AG20443 (cell line): ENCODE data around the gene STPG2.

Experiments
- DNase-seq: peaks from one replicate; pipeline ENCODE4 v3.0.0; 2012; ENCODE audit warnings: low spot score, mixed read lengths

The STPG2 gene

DNA sequence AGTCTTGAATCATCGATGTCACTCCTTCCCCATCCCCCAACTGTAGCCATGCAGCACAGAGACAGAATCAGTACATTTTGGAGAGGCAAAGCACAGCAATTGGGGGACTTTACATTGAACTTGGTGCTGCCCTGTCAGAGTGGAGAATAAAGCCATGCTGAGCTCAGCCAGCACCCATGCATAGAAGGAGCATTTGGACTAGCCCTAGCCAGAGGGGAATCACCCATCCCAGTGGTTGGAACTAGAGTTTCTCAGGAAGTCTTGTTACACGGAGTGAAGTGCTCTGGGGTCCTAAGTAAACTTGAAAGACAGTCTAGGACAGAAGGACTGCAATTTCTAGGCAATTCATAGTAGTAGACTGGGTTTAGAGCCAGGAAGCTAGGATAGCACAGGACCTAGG, 49.6 kb downstream of the STPG2 start:
- no peak for DNase-seq

DNA sequence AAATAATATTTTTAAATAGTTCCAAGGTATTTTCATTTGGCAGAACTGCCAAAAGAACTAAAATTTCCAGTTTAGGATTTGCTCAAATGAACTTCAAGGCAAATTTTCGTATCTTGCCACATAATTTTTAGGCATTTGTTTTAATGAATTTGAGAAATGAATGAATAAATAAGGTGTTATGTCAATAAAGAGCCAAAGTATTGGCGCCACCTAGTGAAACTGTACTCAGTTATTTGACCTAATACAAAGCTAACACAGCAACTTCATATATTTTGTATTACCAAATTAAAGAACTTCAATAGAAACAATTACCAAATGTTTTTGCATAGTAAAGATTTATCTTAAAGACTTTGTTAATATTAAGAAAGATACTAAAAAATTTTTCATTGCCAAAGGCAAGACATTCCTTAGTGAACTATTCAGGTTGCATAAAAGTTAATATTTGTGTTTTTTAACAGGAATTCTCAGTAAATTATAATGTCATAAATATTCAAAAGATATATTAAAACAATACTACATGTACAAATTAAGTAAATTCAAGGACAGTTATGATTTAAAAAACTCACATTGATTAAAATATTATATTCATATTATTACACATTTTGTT, 50.3 kb downstream of the STPG2 start:
- peak; percentile 6 for DNase-seq

DNA sequence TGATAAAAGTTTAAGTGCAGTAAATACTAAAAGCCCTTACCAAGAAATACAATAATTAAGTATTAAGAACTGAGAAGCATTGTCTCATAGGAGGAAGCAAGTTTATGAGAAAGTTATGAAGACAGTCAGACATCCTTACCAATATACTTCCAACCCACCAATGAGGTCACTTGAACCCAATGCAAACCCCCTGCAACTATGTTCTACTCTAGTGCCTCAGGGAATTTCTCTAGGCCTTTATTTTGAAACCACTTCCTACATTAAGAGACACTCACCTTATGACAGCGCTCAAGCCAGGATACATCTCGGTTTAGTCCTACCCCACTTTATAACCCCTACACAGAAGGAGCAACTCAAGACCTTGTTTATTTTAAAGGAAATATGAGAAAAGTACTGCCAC, 61.3 kb downstream of the STPG2 start:
- no peak for DNase-seq

DNA sequence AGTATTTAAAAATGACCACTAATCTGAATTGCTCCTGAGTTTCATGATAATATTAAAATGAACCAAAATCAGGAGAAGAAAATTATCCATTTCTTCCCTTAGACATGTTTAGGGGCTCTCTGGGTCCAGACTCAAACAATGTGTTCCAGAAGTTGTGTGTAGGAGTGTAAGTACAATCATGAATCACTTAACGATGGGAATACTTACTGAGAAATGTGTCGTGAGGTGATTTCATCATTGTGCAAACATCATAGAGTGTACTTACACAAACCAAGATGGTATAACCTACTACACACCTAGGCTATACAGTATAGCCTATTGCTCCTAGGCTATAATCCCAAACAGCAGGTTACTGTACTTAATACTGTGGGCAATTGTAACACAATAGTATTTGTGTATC, 74.8 kb downstream of the STPG2 start:
- no peak for DNase-seq

DNA sequence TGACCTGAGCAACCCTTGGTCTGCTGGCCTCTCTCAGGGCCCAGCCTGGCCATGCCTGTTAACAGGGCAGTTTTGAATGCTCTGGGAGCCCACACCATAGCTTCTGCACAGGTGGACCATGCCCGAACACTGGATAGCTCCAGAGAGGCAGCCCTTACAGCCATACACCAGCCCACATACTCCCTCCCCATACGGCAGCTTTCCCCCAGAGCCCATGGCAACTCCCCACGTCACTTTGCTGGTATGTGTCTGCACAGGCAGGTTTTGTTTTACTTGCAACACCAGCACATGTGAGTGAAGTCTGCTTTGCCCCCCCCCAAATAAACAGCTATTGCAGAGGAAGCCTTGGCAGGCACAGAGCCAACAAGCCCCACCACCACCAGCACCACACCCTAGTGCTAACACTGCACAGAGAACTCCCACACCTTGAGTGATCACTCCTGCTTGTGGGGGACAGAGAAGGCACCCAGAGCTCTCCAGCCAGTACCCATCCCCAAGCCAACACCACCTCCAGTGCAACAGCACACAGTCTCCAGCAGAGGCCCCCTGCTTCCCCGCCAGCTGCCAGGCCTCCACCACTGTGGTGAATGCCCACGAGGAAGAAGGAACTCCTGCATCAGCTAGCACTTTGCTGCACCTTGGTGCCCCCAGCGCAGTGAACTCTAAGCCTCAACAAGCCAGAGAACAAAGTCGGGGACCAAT, 87.3 kb downstream of the STPG2 start:
- no peak for DNase-seq

DNA sequence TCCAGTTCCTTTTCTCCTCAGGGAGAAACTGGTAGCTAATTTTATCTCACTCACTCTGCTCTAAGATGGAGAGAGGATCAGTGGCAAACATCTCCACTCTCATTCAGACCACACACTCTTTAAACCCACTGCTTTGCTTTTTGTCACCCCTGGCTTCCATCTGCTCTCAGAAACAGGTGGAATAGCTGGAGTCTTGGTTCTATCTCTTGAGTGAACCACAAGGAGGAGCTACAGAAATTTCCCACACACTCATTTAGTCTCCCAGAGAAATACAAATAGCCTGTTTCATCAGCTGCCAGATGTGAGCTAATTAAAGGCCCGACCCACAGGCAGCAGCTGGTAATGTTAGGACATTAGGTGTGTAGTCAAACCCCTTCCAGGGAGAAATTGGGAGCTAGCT, 96.6 kb downstream of the STPG2 start:
- DNase-seq = no peak

DNA sequence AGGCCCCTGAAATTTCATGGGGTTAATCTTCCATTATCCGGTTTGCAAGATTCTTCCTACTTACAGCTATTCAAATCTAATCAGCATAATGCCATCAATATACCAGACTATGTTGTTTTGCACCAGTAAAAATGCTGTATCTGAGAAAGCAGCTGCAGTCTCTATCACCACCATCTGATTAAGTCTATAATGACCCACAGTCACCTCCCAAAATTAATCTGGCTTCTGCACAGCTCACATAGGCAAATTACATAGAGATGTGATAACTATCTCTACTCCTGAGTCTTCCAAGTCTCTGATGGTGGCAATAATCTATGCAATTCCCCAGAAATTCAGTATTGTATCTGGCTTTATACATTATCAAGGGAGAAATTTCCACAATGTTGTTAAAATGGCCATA, 113.2 kb downstream of the STPG2 start:
- no peak for DNase-seq

DNA sequence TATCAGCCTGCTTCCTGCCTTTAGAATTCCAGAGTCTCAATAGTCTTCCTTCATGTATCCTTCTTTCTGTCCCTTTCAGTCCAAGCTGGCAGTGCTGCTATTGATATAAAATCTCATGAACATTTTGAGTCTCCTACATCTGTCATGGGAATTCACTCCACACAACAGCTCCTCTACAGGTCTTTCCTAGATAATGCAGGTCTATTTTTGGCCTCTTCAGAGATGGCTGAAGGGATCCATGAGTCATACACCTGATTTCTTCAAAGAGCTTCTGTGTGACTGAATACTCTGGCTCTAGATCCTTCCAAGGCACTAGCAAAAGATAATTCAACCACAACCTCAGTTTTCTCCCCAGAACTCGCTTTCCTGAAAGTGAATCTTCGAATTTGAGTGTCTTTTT, 115.4 kb downstream of the STPG2 start:
- DNase-seq = no peak

DNA sequence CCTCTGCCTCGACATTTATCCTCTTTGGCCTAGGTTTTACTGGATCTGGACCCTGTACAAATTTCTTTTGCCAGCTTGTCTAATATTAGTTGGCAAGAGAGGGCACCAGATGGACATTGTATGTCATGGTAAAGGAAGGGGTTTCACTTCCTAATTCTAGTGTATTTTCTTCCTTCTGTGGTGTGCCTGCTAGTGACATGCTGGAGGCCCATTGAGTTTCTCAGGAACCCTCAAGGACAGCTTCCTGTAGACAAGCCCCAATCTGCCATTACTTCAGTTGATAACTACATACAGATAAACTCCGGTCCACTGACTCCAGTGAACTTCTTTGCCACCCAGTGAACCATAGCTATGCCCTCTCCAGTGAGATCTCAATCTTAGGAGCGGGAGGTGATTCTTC, 116.9 kb downstream of the STPG2 start:
- DNase-seq = no peak

DNA sequence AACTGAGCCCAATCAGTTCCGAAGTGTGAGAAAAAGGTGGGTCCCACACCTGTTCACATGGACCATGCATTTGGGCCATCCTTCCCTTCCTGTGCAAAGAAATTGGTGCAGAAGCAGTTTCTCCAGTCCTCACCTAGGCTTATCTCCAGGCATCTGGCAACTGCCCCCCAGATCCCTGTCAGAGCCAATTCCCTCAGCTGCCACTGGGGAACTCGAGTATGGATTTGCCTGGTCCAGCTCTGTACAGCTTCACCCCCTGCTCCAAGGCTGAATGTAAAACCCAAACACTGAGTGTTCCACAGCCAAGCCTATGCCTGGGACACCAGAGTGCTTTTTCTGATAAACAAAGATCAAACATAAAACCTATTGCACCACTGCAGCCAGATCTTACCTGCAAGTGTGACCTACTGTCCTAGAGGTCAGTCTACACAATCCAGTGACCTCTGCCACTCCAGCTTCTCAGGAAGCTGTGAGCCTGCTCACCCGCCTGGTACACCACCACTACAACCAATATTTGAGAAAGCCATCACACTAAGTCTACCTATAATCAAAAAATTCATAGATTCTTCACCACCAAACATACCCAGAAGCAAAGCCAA, 136.4 kb downstream of the STPG2 start:
- no peak for DNase-seq

DNA sequence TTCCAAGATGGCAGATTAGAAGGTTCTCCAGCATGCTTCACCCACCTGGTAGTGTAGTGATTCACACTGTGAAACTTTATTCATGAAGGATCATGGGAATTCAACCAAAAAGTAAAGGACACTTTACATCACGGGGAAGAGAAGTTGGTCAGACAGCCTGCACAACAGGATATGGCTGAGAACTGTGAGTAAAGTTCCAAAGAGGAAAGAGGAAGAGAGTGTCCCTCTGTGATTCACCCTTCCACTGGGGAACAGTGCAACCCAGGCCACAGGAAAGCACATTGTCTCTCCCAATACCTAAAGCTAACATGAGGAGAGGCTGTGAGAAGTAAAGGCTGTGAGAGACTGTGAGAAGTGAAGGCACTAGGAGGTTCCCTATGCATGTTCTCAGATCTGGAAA, 137.2 kb downstream of the STPG2 start:
- DNase-seq = no peak

DNA sequence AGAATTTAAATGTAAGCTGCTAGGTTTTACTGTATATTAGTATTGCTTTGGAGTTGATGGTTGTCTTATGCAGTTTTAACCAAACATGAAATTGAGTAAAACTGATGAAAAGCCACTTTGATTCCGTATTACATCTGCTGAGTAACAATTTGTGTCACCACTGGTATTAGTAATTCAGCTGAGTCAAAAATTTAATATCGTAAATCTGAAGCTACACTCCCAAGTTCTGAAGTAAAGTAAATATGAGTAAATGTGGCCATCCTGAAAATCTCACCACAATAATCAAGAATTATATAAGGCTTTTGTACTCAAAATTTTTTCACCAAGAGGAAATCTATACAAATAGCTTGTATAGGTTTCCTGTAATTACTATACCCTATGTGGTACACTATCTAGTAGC, 142.3 kb downstream of the STPG2 start:
- no peak for DNase-seq

DNA sequence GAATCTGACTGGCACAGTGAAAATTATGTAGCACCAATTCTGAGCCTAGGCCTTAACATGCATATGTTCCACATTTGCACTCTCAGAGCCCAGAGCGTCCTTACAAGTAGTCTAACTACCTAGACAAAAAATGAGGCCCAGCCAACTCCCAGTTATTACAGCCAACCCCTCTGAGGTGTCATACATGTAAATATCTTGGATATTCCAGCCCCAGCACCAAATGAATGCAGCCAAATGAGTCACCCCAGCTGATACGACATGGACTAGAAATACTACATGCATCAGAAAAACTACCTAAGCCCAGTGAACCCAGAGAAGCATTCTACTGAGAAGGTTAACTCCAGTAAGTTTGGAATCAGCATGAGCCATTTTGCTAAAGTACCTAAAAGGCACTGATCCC, 145.1 kb downstream of the STPG2 start:
- DNase-seq = no peak

DNA sequence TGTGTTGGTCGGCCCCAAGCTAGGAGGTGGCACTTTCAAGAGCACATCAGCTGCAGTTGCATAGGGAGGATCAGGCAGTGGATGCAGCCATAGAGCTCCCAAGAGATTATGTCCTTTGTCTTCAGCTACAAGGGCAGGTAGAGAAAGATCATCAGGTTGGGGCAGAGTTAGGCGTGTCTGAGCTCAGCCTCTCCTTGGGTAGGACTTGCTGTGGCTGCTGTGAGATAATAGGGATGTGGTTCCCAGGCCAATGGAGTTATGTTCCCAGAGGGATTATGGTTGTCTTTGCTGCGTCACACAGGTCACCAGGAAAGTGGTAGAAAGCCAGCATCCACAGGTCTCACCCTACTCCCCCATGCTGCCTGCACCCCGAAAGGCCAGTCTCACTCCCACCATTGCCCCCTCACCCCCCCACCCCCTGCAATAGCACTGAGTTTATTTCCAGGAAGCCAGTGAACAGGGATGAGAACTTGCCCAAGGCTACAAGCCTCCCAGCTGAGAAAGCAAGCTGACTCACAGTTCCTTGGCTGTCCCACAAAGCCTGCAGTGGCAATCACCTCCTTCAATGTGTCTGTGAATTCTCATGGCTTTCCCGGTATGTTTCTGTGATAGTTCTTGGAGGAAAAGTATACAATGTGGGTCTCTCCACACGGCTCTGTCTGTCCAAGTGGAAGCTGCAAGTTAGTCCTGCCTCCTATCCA, 148.4 kb downstream of the STPG2 start:
- no peak for DNase-seq

DNA sequence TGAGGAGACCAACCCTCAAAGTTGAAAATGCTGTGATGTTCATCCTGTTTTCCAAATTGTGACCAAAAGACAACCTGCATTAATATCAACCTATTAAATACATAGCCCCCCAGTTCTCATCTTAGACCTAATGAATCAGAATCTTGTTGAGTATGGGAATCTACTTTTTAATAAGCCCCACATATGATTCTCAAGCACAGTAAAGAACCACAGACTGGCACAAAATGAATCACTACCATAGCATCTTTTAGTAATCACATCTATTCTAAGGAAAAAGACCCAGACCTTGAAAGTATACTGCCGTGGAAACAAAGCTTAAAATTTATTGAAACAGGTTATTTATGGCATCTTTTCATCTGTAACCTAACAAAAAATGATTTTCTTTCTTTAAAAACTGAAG, 152.9 kb downstream of the STPG2 start:
- no peak for DNase-seq

DNA sequence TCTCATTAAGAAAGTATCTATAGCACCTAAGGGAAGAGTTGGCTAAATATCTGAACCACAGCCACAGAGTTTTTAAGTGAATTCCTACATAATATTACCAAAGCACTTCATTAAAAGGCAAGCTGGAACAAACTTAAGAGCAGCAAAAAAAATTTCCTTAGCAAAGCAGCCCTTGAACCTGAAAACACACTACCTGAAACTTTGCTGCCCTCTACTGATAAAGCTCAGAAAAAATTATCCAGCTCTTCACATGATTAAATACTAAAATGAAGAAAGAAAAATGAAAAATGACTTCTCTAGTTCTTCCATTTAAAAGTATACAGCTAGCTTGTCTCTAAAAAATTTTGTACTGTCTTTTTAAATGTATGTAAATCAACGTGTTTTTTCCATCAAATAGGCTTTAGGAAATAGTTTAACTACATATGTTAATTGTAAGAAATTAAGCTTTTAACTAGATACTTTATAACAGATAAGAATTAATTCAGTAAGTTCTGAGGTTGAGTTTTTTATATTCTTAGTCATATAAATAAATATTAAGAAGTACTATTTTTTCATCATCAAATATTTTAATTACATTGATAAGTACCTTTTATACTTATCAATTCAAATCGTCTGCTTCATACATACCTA, 156.1 kb downstream of the STPG2 start:
- DNase-seq = no peak

DNA sequence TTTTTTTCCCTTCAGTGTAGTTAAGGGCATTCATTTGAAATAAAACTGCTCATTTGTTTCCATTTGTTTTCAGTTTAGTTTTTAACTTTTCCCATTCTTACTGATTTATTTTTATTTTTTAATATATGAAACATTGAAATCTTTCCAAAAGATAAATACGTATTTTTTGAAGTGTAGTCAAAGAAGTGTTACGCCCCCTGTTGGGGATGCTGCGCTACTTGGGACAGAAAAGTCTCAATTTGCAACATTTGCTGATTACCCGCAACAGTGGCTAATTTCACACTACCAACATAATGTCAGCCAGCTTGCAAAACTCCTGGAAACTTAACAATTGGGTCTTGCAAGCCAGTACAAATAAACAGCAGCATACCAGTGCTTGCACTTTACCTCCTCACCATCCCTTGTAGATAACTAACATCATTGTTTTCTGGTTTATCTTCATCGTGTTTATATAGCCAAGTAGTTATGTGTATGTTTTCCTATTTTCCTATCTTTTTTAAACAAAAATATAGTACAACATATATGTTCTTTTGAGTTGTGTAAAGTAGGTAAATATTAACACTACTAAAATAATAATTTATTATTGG, 158.6 kb downstream of the STPG2 start:
- DNase-seq = no peak

DNA sequence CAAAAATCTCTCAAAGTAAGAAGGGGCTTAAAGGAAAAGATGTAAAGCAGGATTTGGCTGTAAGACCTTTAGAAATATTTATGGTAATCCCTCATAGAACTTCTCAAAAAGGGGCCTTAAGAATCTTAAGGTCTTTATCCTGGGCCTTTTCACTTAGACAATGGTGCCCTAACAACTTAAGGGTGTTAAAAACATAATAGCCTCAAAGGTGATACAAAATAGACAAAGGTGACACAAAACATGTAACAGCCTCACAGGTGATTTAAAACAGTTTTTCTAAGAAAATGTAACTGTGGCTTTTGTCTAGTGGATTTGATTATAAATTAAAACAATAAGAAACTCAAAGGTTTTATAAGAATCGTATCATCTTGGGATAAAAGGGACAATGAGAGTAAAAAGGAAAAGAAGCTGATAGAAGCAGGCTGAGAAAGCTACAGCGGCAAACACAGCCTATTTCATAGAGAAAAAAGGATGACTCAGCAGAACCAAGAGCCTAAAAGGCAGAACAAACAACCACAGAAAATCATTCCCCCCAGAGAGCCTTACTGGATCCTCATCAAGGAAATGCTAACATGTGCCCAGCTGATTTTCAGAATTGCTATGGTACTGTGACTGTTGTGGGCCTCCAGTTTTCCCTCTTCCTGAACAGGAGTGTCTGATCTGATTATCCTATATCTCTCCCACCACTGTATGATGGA, 164.3 kb downstream of the STPG2 start:
- DNase-seq = no peak

DNA sequence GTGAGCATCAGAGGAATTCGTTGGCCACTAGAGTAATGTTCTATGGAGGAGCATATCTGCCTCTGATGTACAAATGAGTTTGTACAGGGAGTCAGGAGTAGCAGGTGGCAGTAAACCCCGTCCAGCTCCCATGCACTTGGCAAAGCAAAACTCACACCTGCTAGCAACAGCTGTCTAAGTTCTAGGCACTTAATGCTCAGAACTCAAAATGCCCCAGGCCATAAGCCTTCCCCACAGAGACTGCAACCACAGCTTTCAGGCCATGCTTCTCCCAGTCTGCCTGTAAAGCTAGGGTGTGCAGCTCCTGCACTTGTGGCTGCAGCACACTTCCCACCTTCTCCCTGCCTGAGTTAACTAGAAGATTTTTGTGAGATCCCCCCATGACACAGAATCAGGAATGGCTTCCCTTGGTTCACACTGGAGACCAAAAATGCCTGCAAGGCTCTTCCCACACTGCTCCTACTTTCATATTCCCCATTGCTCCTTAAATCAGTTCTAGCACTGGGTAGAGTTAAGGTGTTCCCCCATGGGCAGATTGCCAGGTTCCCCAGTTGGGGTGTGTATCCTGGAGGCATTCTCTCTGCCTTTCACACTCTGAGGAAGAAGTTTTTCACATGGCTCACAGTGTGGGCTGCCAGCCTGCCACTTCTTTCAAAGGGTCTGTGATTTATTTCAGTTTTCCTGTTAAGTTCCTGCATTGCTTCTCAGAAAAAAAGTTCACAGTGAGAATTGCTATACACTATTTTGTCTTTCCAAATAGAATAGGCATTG, 189.9 kb downstream of the STPG2 start:
- DNase-seq = no peak

DNA sequence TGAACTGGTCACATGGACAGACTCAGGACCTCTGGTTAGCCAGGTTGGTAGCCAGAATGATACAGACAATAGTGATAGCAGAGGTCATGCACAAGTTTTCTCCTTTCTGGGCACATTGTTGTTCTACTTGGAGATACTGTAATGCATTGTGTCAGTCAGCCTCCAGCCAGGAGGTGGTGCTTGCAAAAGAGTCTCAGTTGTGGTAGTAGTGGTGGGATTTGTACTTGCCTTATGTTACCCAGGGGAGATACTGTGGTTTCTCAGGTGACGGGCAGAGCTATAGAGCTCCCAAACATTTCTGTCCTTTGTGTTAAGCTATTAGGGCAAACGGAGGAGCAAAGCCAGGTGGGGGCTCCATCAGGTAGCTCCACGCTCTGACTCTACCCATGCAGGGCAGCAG, 190.5 kb downstream of the STPG2 start:
- DNase-seq = no peak

DNA sequence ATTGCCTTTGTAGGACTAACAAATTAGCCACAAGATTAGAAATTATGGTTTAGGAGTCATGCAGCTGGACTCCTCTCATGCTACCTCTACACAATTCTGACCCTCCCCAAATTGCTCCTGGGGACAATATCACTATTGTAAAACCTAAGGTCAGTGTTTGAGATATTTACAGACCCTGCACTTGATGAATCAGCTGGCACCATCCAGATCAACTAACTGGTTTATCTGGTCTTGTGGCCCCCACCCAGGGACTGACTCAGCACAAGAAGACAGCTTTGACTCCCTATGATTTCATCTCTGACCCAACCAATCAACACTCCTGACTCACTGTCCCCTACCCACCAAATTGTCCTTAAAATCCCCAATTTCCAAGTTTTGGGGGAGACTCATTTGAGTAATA, 192.4 kb downstream of the STPG2 start:
- no peak for DNase-seq
